Cardiac muscle cell (in vitro differentiated cells and primary cell): ENCODE measurements around the gene LOXL3. TPM values are rescaled to one million over a fixed set of nuclear protein-coding genes. Genes with fewer than 3 reads are reported as not detected.
A peak's percentile ranks its signal among the peaks of the same experiment; 100 is the strongest.

Experiments
- DNase-seq, 2 donors: peaks; one replicate each; pipeline versions ENCODE4 v3.0.0 to v3.0.0-alpha.2; 2010 to 2017; ENCODE audit warnings: low read depth in 1 of 2, low spot score in 1 of 2
- H3K27ac ChIP-seq: fragments of 200-600 bp; sonication (generic); 2 replicates; pipeline ENCODE4 v1.5.1; 2016
- H3K27me3 ChIP-seq: fragments of 200-600 bp; sonication (generic); 2 replicates; pipeline ENCODE4 v1.6.0; 2016; ENCODE audit warnings: control low read depth
- H3K36me3 ChIP-seq: fragments of 200-600 bp; sonication (generic); 2 replicates; pipeline ENCODE4 v1.5.1; 2016; ENCODE audit warnings: control low read depth
- H3K4me1 ChIP-seq: fragments of 200-600 bp; sonication (generic); 2 replicates; pipeline ENCODE4 v1.8.1; 2017; ENCODE audit warnings: low read depth, mild to moderate bottlenecking, mixed run types
- H3K4me3 ChIP-seq: fragments of 200-600 bp; sonication (generic); 2 replicates; pipeline ENCODE4 v1.5.1; 2016; ENCODE audit warnings: mild to moderate bottlenecking
- H3K9me3 ChIP-seq: fragments of 200-600 bp; sonication (generic); 2 replicates; pipeline ENCODE4 v1.5.1; 2017; ENCODE audit warnings: low read depth, mild to moderate bottlenecking, control low read depth
- CTCF ChIP-seq: IDR thresholded peaks from 2 replicates; pipeline ENCODE4 v1.5.1; 2012; ENCODE audit warnings: low read depth, mild to moderate bottlenecking, low read length
- polyA plus RNA-seq: library from polyadenylated mRNA; unstranded; fragments of >200 nt; fragmentation: Nextera tagmentation; extraction: Ambion mirVana; gene quantifications from 2 replicates; pipeline ENCODE4 v1.2.1, GENCODE V29; 2016
- total RNA-seq: library from RNA; depleted of rRNA; stranded (reverse); fragments of >200 nt; gene quantifications from 2 replicates; pipeline ENCODE4 v1.2.3, GENCODE V29; 2016

LOXL3 gene
- total and polyA plus RNA-seq, 2 experiments from 2014 or later: 13.4 to 43.3 TPM

GRCh38 chr2:74498500-74499266, 55.1 kb downstream of the LOXL3 start:
- Histone ChIP-seq H3K4me3 (peak overlapping the region; percentile 28), H3K27me3 (peaks cover 88% of the 10 kb centered on the region), H3K27ac (no peak overlapping the region), H3K4me1 (peaks cover 17% of the 10 kb centered on the region), H3K9me3 (no peaks in the 10 kb centered on the region), H3K36me3 (no peaks in the 10 kb centered on the region)
- DNase-seq: peak in 1 of 2 donors; percentile 45
- no peak for TF ChIP-seq CTCF

GRCh38 chr2:74497777-74498499, 55.8 kb downstream of the LOXL3 start:
- DNase-seq: peak in 1 of 2 donors; percentile 27
- Histone ChIP-seq H3K4me1 (peaks cover 17% of the 10 kb centered on the region), H3K4me3 (peak overlapping the region; percentile 28), H3K27me3 (peaks cover 81% of the 10 kb centered on the region), H3K27ac (no peak overlapping the region), H3K36me3 (peaks cover 4% of the 10 kb centered on the region), H3K9me3 (no peaks in the 10 kb centered on the region)
- TF ChIP-seq CTCF: no peak

- H3K4me1 ChIP-seq: peaks cover 17% of the 10 kb centered on the region
- TF ChIP-seq CTCF: no peak
- no peaks in the 10 kb centered on the region for H3K9me3 ChIP-seq
- H3K36me3 ChIP-seq: peaks cover 10% of the 10 kb centered on the region
- peaks cover 73% of the 10 kb centered on the region for H3K27me3 ChIP-seq
- DNase-seq: no peak
- H3K4me3 ChIP-seq: no peak overlapping the region
- H3K27ac ChIP-seq: no peak overlapping the region
Observed at GRCh38 chr2:74496997-74497776, 56.6 kb downstream of the LOXL3 start.

GRCh38 chr2:74495440-74495839, 58.3 kb downstream of the LOXL3 start:
- Histone ChIP-seq H3K4me1 (peaks cover 17% of the 10 kb centered on the region), H3K4me3 (no peak overlapping the region), H3K36me3 (peaks cover 24% of the 10 kb centered on the region), H3K27ac (no peak overlapping the region), H3K27me3 (peaks cover 56% of the 10 kb centered on the region), H3K9me3 (no peaks in the 10 kb centered on the region)
- no peak for DNase-seq
- no peak for TF ChIP-seq CTCF

- H3K36me3 ChIP-seq: peaks cover 24% of the 10 kb centered on the region
Observed at GRCh38 chr2:74493546-74493945, 60.2 kb downstream of the LOXL3 start.

More at GRCh38 chr2:74493546-74493945, 60.2 kb downstream of the LOXL3 start:
- no peak overlapping the region for H3K27ac ChIP-seq
- H3K4me1 ChIP-seq: peaks cover 8% of the 10 kb centered on the region
- no peak overlapping the region for H3K4me3 ChIP-seq
- no peak for DNase-seq
- H3K9me3 ChIP-seq: no peaks in the 10 kb centered on the region
- TF ChIP-seq CTCF: no peak
- peaks cover 37% of the 10 kb centered on the region for H3K27me3 ChIP-seq
